VCaP (cell line): Measurements from ENCODE around the gene NRARP.

Source experiments
- H3K27ac ChIP-seq: fragments of 450-650 bp; 2 replicates; pipeline ENCODE4 v1.5.1; 2017
- CTCF ChIP-seq: fragments of 450-650 bp; conservative IDR thresholded peaks from 2 replicates; pipeline ENCODE4 v1.5.1; 2017; ENCODE audit warnings: mild to moderate bottlenecking, moderate library complexity

Gene NRARP

GRCh38 chr9:137256856-137257255 lies 45.2 kb downstream of the NRARP start:
- peak overlapping the region; percentile 91; the same call in 1 of the 2 replicates for H3K27ac ChIP-seq
- no peak for TF ChIP-seq CTCF

- TF ChIP-seq CTCF = no peak
- H3K27ac ChIP-seq = peak overlapping the region; percentile 91
These were observed 45.7 kb downstream of the NRARP start for GRCh38 chr9:137256362-137256761.

- no peak for TF ChIP-seq CTCF
- H3K27ac ChIP-seq = peak overlapping the region; percentile 91
These were observed 46.5 kb downstream of the NRARP start for GRCh38 chr9:137255448-137256114.

- H3K27ac ChIP-seq = peak within 1 kb of the TSS; percentile 91
- TF ChIP-seq CTCF = peak; percentile 16
These were observed 47.2 kb downstream of the NRARP start, which contains the start of gene NELFB for GRCh38 chr9:137254624-137255447. TSS of gene NELFB (plus strand) at chr9:137255327.

- peak overlapping the region; percentile 91 for H3K27ac ChIP-seq
- no peak for TF ChIP-seq CTCF
These were observed 48.1 kb downstream of the NRARP start for GRCh38 chr9:137253717-137254623.

- H3K27ac ChIP-seq = no peak overlapping the region
- no peak for TF ChIP-seq CTCF
These were observed 49.2 kb downstream of the NRARP start for GRCh38 chr9:137252555-137253506.
